NCI-H128 (cell line): ENCODE results near the gene HSD17B1.
A peak's percentile ranks its signal among the peaks of the same experiment; 100 is the strongest.
"Not testable (repeated sequence)": the region's sequence is repeated elsewhere in the genome, so short reads cannot be mapped to it uniquely, and the experiment has no call there.

Experiments used
- DNase-seq: peaks from one replicate; lab custom pipeline; 2025; ENCODE audit not compliant: unreplicated experiment; lab: John Stamatoyannopoulos, UW

The HSD17B1 gene

GRCh38 chr17:42552736-42553135, at the start of gene HSD17B1:
Gene HSD17B1 (plus strand): TSS chr17:42552923. CDS start chr17:42552934, 11 bp downstream.
- not testable (repeated sequence) for DNase-seq

- DNase-seq, result no peak
Observed at GRCh38 chr17:42502926-42503325, 49.8 kb upstream of the HSD17B1 start.

GRCh38 chr17:42507671-42508070, 45.1 kb upstream of the HSD17B1 start:
- DNase-seq, result no peak

GRCh38 chr17:42508426-42509165, 44.1 kb upstream of the HSD17B1 start:
- DNase-seq, result no peak

- DNase-seq, result no peak
Observed at GRCh38 chr17:42509409-42509808, 43.3 kb upstream of the HSD17B1 start.

- DNase-seq, result no peak
Observed at GRCh38 chr17:42509841-42510240, 42.9 kb upstream of the HSD17B1 start.

- no peak for DNase-seq
Observed at GRCh38 chr17:42512246-42512645, 40.5 kb upstream of the HSD17B1 start.

GRCh38 chr17:42512733-42513251, 39.9 kb upstream of the HSD17B1 start:
- DNase-seq, result no peak

GRCh38 chr17:42513686-42514085, 39.0 kb upstream of the HSD17B1 start:
- DNase-seq, result no peak

GRCh38 chr17:42514279-42514678, 38.4 kb upstream of the HSD17B1 start:
- DNase-seq, result no peak

- no peak for DNase-seq
Observed at GRCh38 chr17:42514867-42515266, 37.9 kb upstream of the HSD17B1 start.

- DNase-seq, result peak; percentile 1
Observed at GRCh38 chr17:42517516-42517915, 35.2 kb upstream of the HSD17B1 start.

GRCh38 chr17:42518046-42518754, 34.5 kb upstream of the HSD17B1 start:
- no peak for DNase-seq

GRCh38 chr17:42518755-42519545, 33.8 kb upstream of the HSD17B1 start:
- DNase-seq, result no peak

GRCh38 chr17:42519546-42520491, 32.9 kb upstream of the HSD17B1 start:
- no peak for DNase-seq

- no peak for DNase-seq
Observed at GRCh38 chr17:42520540-42520951, 32.2 kb upstream of the HSD17B1 start.

- no peak for DNase-seq
Observed at GRCh38 chr17:42521036-42521435, 31.7 kb upstream of the HSD17B1 start.

GRCh38 chr17:42521666-42522262, 31.0 kb upstream of the HSD17B1 start:
- DNase-seq, result no peak

GRCh38 chr17:42522263-42522790, 30.4 kb upstream of the HSD17B1 start:
- DNase-seq, result no peak
